ENCODE measurements around the gene SLC6A1.

Gene SLC6A1

GRCh38 chr3:11019116-11019819 lies 26.7 kb downstream of the SLC6A1 start:
- no peak for DNase-seq (ENCODE audit: low read depth)

GRCh38 chr3:11020764-11021163 lies 28.2 kb downstream of the SLC6A1 start:
- no peak for DNase-seq (ENCODE audit: low read depth)

GRCh38 chr3:11021611-11022011 lies 29.1 kb downstream of the SLC6A1 start:
- no peak for DNase-seq (ENCODE audit: low read depth)

DNA sequence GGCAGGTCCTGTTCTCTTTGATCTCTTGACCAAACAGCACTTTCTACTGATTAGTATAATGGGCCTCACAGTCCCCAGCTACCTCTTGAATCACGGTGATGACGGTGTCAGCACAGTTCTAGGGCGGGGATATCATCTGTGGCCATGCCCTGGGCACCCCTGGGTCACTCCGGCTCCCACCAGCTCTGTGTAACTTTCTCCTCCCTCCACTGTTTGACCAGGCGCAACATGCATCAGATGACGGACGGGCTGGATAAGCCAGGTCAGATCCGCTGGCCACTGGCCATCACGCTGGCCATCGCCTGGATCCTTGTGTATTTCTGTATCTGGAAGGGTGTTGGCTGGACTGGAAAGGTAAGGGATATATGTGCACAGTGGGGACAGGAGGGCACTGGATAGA lies 29.6 kb downstream of the SLC6A1 start:
- DNase-seq (ENCODE audit: low read depth), result no peak

DNA sequence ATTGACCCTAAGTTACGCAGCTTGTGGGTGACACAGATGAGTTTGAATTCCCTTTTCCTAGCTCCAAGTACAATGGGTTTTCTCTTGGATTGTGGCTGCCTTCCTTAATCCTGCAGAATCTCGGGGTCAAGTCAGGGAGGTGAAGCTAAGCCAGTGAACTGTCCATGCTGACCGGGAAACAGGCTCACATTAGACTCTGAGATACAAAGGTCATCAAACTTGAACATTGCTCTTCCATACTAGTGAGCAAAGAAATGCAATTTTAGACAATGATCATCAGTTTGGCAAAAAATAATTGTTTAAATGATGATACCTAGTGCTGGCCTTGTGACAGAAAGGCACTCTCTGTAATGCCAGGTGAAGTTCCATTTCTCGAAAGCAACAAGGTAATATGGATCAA lies 31.6 kb downstream of the SLC6A1 start:
- DNase-seq (ENCODE audit: low read depth), result no peak

GRCh38 chr3:11029948-11030347 lies 37.4 kb downstream of the SLC6A1 start:
- DNase-seq (ENCODE audit: low read depth), result no peak

GRCh38 chr3:11033871-11034270 lies 41.3 kb downstream of the SLC6A1 start:
- DNase-seq (ENCODE audit: low read depth), result no peak

DNA sequence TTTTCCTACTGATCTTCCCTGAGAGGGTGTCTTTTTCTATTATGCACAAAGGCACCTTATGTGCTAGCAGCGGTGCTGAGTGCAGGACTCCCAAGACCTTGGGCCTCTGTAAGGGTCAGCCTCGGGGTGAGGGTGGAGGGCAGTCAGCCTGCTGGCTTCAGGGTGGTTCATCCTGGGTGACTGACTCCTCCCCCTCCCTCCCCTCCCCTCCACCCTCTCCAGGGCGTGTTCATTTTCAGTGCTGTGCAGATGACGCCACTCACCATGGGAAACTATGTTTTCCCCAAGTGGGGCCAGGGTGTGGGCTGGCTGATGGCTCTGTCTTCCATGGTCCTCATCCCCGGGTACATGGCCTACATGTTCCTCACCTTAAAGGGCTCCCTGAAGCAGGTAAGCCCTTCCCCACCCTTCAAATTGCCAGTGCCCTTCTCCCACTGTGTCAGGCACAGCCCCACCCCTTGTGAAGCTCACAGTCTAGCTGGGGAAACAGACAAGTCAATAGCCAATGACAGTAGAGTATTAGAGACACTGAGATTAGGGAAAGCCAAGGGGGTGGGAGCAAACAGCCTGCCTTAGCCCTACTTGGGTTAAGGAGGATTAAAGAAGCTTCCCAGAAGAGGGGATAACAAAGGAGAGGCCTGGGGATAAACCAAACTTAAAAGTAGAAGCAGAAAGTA lies 41.9 kb downstream of the SLC6A1 start:
- DNase-seq (ENCODE audit: low read depth), result no peak

GRCh38 chr3:11035757-11036505 lies 43.4 kb downstream of the SLC6A1 start:
- no peak for DNase-seq (ENCODE audit: low read depth)

GRCh38 chr3:11037241-11037873 lies 44.8 kb downstream of the SLC6A1 start:
- DNase-seq (ENCODE audit: low read depth), result no peak

GRCh38 chr3:11037976-11038375 lies 45.4 kb downstream of the SLC6A1 start:
- no peak for DNase-seq (ENCODE audit: low read depth)

DNA sequence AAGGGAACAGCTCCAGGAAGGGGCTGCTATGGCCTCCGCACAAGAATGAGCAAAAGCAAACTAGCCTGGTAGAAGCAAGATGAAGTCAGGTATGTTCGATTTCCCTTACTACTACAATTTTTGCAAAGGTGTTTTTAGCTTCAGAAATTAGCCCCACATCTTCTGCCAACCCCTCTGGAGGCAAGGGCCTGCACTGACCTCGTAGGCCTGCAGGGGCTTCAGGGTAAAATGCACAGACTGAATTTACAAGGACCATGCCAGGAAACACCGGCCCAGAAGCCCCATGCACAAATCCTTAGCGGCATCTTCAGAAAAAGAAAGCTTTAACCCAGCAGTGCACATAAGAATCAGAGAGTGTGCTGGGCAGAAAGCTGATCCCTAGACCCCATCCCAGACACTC lies 53.0 kb downstream of the SLC6A1 start:
- DNase-seq (ENCODE audit: low read depth), result no peak

DNA sequence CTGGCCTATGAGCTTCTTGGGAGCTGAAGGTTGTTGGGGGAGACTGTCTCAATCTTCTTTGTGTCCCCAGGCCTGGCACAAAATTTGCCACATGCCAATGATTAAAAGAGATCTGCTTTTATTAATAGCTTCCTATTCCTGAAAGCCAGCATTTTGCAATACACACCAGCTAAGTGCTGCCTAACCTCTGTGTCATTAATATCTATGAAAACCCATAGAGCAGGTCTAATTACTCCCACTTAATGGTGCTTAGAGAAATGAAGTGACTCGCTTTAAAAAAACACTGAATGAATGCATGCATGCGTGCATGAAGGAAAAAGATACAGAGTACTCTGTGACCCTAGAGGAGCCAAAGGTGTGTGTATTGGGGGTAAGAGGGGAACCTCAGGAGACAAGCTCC lies 55.0 kb downstream of the SLC6A1 start:
- no peak for DNase-seq (ENCODE audit: low read depth)

- DNase-seq (ENCODE audit: low read depth), result no peak
These were observed 58.2 kb downstream of the SLC6A1 start for GRCh38 chr3:11050666-11051323.

GRCh38 chr3:11053926-11054503 lies 61.5 kb downstream of the SLC6A1 start:
- DNase-seq (ENCODE audit: low read depth), result no peak

DNA sequence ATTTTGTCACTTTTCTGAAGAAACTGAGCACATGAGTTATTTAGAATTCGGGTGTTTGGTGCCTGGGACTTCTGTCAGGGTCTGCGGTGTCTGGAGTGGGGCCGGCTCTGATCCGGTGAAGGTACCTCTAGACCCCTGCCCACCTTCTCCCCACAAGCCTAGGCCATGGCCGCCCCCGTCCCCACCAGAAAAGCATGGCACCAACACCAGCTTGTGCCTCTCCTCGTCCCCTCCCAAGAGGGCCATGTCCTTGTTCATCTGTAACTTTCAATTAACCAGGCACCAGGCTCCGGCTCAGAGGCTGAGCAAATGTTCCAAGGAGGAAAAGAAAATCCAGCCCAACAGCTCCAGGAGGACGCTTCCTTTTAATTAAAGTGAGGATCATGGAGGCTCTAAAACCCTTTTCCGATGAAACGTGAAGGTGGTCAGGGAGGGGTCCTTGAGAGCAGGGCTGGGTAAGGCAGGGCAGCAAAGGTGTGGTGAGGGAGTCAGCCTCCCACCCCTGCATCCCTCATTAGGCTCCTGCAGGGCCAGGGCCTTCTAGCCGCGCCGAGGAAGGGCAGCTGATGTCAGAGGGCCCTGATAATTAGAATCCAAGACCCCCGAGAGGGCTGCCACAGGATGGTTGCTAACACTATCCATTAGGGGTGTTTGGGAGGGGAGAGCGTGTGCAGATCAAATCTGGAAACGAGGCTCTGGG lies 62.3 kb downstream of the SLC6A1 start:
- DNase-seq (ENCODE audit: low read depth), result no peak

GRCh38 chr3:11055496-11055895 lies 62.9 kb downstream of the SLC6A1 start:
- DNase-seq (ENCODE audit: low read depth), result no peak

GRCh38 chr3:11056531-11057050 lies 64.0 kb downstream of the SLC6A1 start:
- no peak for DNase-seq (ENCODE audit: low read depth)

DNA sequence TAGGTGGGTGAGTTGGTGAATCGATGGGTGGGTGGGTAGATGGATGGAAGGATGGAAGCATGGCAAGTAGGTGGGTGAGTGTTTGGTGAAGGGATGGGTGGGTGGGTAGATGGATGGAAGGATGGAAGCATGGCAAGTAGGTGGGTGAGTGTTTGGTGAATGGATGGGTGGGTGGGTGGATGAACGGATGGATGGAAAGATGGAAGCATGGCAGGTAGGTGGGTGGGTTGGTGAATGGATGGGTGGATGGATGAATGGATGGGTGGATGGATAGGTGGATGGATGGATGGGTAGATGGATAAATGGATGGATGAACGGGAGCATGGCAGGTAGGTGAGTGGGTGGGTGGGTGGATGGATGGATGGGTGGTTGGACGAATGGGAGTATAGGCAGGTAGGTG lies 65.1 kb downstream of the SLC6A1 start:
- DNase-seq (ENCODE audit: low read depth), result no peak

DNA sequence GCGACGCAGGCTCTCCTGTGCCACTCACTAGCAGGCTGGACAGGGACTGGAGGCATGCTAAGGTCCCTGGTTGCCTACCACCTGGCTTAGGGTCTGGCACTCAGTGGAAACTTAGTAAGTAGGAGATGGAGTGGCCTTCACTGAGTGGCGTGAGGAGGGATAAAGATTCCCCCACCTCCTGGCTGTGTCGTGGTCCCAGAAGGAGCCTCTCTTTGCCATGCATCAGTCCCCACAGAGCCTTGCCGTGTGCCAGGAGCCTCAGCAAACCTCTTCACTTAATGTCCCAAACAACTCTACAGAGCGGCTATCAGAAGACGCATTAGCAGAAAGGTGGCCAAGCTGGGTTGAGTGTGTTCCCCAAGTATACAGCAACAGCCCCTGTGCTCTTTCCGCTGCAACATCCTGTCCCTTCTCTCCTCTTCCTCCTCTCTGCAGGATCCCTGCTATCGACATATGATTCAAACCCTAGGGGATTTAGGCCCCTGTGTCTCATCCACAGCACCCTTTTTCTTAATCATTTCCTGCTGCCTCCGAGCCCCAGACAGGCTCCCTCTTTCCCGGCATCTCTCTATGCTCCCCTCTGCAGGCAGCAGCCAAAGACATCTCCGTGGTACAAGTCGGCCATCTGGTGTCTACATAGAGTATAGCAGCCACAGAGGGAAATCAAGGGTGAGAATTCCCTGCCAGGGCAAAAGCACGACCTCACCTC lies 66.7 kb downstream of the SLC6A1 start:
- DNase-seq (ENCODE audit: low read depth), result peak; percentile 4

Data from CMK (cell line).